WTC11 (cell line): ENCODE measurements around the gene RNASET2. TPM values are rescaled to one million over a fixed set of nuclear protein-coding genes. Genes with fewer than 3 reads are reported as not detected.
"Not testable (repeated sequence)": the region's sequence is repeated elsewhere in the genome, so short reads cannot be mapped to it uniquely, and the experiment has no call there.

ENCODE experiments used
- ATAC-seq: fragments of 200-7000 bp; cut with Tn5 transposase; 2 replicates; pipeline ENCODE4 v1.10.0; 2021; ENCODE audit warnings: mild to moderate bottlenecking, moderate library complexity
- CTCF ChIA-PET: fragments of 300-600 bp; sonication (Branson Sonifier 250); formaldehyde crosslinking; loops from one replicate; lab custom pipeline; 2021; ENCODE audit warnings: antibody characterized with exemption; lab: Charles Lee
- POLR2A ChIA-PET: fragments of 350-600 bp; sonication (Branson Sonifier 250); formaldehyde crosslinking; loops from one replicate; lab custom pipeline; 2021; ENCODE audit warnings: antibody characterized with exemption; lab: Charles Lee
- DNase-seq: peaks from one replicate; pipeline ENCODE4 v3.0.0; 2021; ENCODE audit warnings: low spot score
- H3K27ac Mint-ChIP-seq: 2 replicates; pipeline ENCODE4 v1.8.0; 2021; ENCODE audit warnings: mixed read lengths
- H3K27me3 Mint-ChIP-seq: 2 replicates; pipeline ENCODE4 v1.8.0; 2021; ENCODE audit warnings: low read depth, mild to moderate bottlenecking, moderate library complexity, mixed read lengths
- H3K36me3 Mint-ChIP-seq: 2 replicates; pipeline ENCODE4 v1.8.0; 2021; ENCODE audit warnings: mixed read lengths
- H3K4me1 Mint-ChIP-seq: 2 replicates; pipeline ENCODE4 v1.8.0; 2022; ENCODE audit warnings: mixed read lengths
- H3K4me3 Mint-ChIP-seq: 2 replicates; pipeline ENCODE4 v1.8.0; 2021; ENCODE audit warnings: mild to moderate bottlenecking, moderate library complexity, mixed read lengths
- H3K9me3 Mint-ChIP-seq: 2 replicates; pipeline ENCODE4 v1.8.0; 2021; ENCODE audit warnings: mixed read lengths
- ATF1 ChIP-seq: sonication (generic); formaldehyde crosslinking; IDR thresholded peaks from 2 replicates; pipeline ENCODE4 v1.8.1; 2023; ENCODE audit warnings: mild to moderate bottlenecking, moderate library complexity, missing genetic modification reagents
- ESRRA ChIP-seq: sonication (generic); formaldehyde crosslinking; IDR thresholded peaks from 2 replicates; pipeline ENCODE4 v1.8.1; 2022; ENCODE audit warnings: mild to moderate bottlenecking, missing genetic modification reagents, borderline replicate concordance
- FOXP1 ChIP-seq: sonication (generic); formaldehyde crosslinking; IDR thresholded peaks from 2 replicates; pipeline ENCODE4 v1.8.0; 2022; ENCODE audit warnings: missing genetic modification reagents, mild to moderate bottlenecking, moderate library complexity, borderline replicate concordance
- IRF2 ChIP-seq: sonication (generic); formaldehyde crosslinking; IDR thresholded peaks from 2 replicates; pipeline ENCODE4 v1.8.0; 2022; ENCODE audit warnings: low read depth, missing genetic modification reagents, borderline replicate concordance
- KAT7 ChIP-seq: sonication (generic); formaldehyde crosslinking; IDR thresholded peaks from 2 replicates; pipeline ENCODE4 v1.8.1; 2023; ENCODE audit warnings: missing genetic modification reagents, mild to moderate bottlenecking, borderline replicate concordance
- MYBL2 ChIP-seq: sonication (generic); formaldehyde crosslinking; IDR thresholded peaks from 2 replicates; pipeline ENCODE4 v1.8.1; 2023; ENCODE audit warnings: mild to moderate bottlenecking, moderate library complexity, missing genetic modification reagents
- NFYB ChIP-seq: sonication (generic); formaldehyde crosslinking; conservative IDR thresholded peaks from 2 replicates; pipeline ENCODE4 v1.8.0; 2022; ENCODE audit warnings: low read depth, missing genetic modification reagents
- RELA ChIP-seq: sonication (generic); formaldehyde crosslinking; IDR thresholded peaks from 2 replicates; pipeline ENCODE4 v1.8.1; 2022; ENCODE audit warnings: missing genetic modification reagents, mild to moderate bottlenecking, borderline replicate concordance
- SMAD3 ChIP-seq: sonication (generic); formaldehyde crosslinking; IDR thresholded peaks from 2 replicates; pipeline ENCODE4 v1.8.0; 2022; ENCODE audit warnings: missing genetic modification reagents, mild to moderate bottlenecking, borderline replicate concordance
- TEAD4 ChIP-seq: sonication (generic); formaldehyde crosslinking; IDR thresholded peaks from 2 replicates; pipeline ENCODE4 v1.8.0; 2022; ENCODE audit warnings: mild to moderate bottlenecking, missing genetic modification reagents
- TP53 ChIP-seq: sonication (generic); formaldehyde crosslinking; IDR thresholded peaks from 2 replicates; pipeline ENCODE4 v1.8.1; 2023; ENCODE audit warnings: mild to moderate bottlenecking, missing genetic modification reagents
- ZNF121 ChIP-seq: sonication (generic); formaldehyde crosslinking; IDR thresholded peaks from 2 replicates; pipeline ENCODE4 v1.8.0; 2023; ENCODE audit warnings: missing genetic modification reagents
- ZNF138 ChIP-seq: sonication (generic); formaldehyde crosslinking; conservative IDR thresholded peaks from 2 replicates; pipeline ENCODE4 v1.8.1; 2022; ENCODE audit warnings: mild to moderate bottlenecking, moderate library complexity, missing genetic modification reagents
- ZNF416 ChIP-seq: fragments of 250-450 bp; sonication (Bioruptor Pico); IDR thresholded peaks from 2 replicates; pipeline ENCODE4 v1.9.0; 2021; ENCODE audit warnings: mild to moderate bottlenecking, inconsistent platforms
- total RNA-seq: library from RNA; stranded (reverse); gene quantifications from 3 replicates; pipeline ENCODE4 v1.2.3, GENCODE V29; 2021
- TF ChIP-seq, protein P1 (sequence below): fragments of 250-450 bp; sonication (Bioruptor Pico); IDR thresholded peaks from 2 replicates; pipeline ENCODE4 v1.9.0; 2021; ENCODE audit warnings: mild to moderate bottlenecking
- TF ChIP-seq, protein P2 (sequence below): sonication (generic); formaldehyde crosslinking; IDR thresholded peaks from 2 replicates; pipeline ENCODE4 v1.8.1; 2022; ENCODE audit warnings: mild to moderate bottlenecking, moderate library complexity, missing genetic modification reagents
- TF ChIP-seq, protein P3 (sequence below): sonication (generic); formaldehyde crosslinking; IDR thresholded peaks from 2 replicates; pipeline ENCODE4 v1.8.1; 2023; ENCODE audit warnings: mild to moderate bottlenecking, moderate library complexity, missing genetic modification reagents
- TF ChIP-seq, protein P4 (sequence below): sonication (generic); formaldehyde crosslinking; IDR thresholded peaks from 2 replicates; pipeline ENCODE4 v1.8.1; 2023; ENCODE audit warnings: mild to moderate bottlenecking, missing genetic modification reagents
- TF ChIP-seq, protein P5 (sequence below): sonication (generic); formaldehyde crosslinking; IDR thresholded peaks from 2 replicates; pipeline ENCODE4 v1.8.1; 2022; ENCODE audit warnings: low read depth, mild to moderate bottlenecking, moderate library complexity, missing genetic modification reagents, borderline replicate concordance
- TF ChIP-seq, protein P6 (sequence below): sonication (generic); formaldehyde crosslinking; IDR thresholded peaks from 2 replicates; pipeline ENCODE4 v1.8.0; 2022; ENCODE audit warnings: mild to moderate bottlenecking, missing genetic modification reagents

Gene RNASET2
- total RNA-seq, 1 experiment from 2014 or later, result 35.6 TPM

DNA sequence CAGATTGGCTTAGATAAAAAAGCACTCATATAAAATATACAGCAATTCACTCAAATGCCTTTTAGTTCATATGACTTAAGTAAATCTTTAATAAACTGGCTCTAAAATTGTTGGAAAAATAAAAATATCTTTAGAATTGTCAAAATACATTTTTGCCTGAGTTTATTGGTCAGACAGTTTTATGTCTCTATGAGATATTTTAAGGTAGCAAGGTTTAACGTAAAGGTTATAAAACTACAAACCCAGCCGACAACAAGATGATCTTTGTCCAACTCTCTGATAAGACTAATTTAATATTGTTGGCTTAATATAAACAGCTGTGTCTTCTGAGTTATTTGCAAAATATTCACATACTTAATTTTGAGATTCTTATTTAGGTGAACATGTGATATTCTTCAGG, 39.5 kb downstream of the RNASET2 start (continued):
- TF ChIP-seq, protein P1, sequence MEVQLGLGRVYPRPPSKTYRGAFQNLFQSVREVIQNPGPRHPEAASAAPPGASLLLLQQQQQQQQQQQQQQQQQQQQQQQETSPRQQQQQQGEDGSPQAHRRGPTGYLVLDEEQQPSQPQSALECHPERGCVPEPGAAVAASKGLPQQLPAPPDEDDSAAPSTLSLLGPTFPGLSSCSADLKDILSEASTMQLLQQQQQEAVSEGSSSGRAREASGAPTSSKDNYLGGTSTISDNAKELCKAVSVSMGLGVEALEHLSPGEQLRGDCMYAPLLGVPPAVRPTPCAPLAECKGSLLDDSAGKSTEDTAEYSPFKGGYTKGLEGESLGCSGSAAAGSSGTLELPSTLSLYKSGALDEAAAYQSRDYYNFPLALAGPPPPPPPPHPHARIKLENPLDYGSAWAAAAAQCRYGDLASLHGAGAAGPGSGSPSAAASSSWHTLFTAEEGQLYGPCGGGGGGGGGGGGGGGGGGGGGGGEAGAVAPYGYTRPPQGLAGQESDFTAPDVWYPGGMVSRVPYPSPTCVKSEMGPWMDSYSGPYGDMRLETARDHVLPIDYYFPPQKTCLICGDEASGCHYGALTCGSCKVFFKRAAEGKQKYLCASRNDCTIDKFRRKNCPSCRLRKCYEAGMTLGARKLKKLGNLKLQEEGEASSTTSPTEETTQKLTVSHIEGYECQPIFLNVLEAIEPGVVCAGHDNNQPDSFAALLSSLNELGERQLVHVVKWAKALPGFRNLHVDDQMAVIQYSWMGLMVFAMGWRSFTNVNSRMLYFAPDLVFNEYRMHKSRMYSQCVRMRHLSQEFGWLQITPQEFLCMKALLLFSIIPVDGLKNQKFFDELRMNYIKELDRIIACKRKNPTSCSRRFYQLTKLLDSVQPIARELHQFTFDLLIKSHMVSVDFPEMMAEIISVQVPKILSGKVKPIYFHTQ (CRISPR knock-in tag), result no peak
- TF ChIP-seq, protein P2, sequence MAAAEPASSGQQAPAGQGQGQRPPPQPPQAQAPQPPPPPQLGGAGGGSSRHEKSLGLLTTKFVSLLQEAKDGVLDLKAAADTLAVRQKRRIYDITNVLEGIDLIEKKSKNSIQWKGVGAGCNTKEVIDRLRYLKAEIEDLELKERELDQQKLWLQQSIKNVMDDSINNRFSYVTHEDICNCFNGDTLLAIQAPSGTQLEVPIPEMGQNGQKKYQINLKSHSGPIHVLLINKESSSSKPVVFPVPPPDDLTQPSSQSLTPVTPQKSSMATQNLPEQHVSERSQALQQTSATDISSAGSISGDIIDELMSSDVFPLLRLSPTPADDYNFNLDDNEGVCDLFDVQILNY (CRISPR knock-in tag), result no peak
- TF ChIP-seq, protein P3, sequence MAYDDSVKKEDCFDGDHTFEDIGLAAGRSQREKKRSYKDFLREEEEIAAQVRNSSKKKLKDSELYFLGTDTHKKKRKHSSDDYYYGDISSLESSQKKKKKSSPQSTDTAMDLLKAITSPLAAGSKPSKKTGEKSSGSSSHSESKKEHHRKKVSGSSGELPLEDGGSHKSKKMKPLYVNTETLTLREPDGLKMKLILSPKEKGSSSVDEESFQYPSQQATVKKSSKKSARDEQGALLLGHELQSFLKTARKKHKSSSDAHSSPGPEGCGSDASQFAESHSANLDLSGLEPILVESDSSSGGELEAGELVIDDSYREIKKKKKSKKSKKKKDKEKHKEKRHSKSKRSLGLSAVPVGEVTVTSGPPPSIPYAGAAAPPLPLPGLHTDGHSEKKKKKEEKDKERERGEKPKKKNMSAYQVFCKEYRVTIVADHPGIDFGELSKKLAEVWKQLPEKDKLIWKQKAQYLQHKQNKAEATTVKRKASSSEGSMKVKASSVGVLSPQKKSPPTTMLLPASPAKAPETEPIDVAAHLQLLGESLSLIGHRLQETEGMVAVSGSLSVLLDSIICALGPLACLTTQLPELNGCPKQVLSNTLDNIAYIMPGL (CRISPR knock-in tag), result no peak

DNA sequence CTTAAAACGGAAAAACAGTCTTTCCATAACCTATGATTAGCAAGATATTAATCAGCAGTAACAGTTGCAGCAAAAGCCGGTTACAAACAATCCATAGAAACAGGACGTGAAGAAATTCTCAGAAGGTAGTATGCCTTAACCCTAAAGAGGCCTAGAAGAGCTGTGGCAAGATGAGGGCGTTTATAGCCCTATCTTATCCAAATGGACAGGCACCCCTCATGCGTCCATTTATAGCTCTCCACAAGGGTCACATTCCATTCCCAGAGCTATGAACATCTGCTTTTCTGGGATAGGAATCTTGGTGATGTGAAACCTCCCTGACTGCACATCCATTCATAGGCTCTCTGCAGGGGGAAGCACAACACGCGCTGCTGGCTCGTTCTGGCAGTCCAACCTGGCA, 40.9 kb downstream of the RNASET2 start:
- DNase-seq, H3K27ac Mint-ChIP-seq, POLR2A ChIA-PET, ATAC-seq, H3K4me1 Mint-ChIP-seq, H3K9me3 Mint-ChIP-seq, H3K36me3 Mint-ChIP-seq, H3K4me3 Mint-ChIP-seq, H3K27me3 Mint-ChIP-seq: not testable (repeated sequence)
- CTCF ChIA-PET, result interaction anchor here (1.3 kb wide), 1 partner anchor 62 kb away, joined by 3 read pairs; no protein-coding TSS in a partner anchor

DNA sequence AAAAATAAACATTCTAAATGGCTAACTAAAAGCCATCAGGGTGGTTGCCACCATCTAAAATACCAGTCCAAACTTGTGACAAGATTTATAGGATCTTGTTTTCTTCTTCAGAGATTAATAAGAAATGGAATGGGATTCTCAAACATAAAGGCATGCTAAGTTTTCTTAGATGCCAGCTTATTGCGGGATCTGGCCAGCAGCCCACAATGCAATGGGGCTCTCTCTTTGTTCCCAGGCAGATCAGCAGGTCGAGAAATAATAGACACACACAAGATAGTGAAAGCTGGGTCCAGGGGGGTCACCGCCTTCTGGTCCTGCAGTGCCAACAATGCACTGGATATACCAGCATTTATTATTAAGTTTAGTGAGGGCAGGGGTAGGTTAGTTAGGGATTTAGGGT, 41.4 kb downstream of the RNASET2 start:
- H3K4me3 Mint-ChIP-seq, H3K36me3 Mint-ChIP-seq, CTCF ChIA-PET, ATAC-seq, H3K9me3 Mint-ChIP-seq, POLR2A ChIA-PET, H3K4me1 Mint-ChIP-seq, H3K27ac Mint-ChIP-seq, DNase-seq, H3K27me3 Mint-ChIP-seq: not testable (repeated sequence)

DNA sequence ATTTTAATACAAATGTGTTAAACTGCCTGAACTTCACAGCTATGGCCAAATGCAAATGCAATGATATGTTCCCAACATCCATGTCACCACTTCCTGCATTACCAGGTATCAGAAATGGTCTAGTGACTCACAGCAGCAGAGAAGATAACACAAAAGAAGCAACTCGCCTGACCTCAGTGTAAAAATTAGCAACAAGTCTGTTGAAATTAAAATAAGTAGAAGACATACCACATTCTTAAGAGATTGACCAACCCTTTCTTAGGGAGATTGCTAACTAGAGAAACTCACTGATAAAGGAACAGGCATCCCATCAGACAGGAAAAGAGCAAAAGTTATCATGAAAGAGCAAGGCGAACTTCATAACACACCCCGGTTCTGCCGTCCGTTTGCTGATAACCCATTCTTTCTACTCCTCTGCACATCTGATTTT, 45.1 kb downstream of the RNASET2 start:
- ATAC-seq (no peak), DNase-seq (no peak)
- ChIA-PET POLR2A (no interaction called here), CTCF (no interaction called here)
- Mint-ChIP-seq H3K4me1 (peaks cover 5% of the 10 kb centered on the region; the same call in 1 of the 2 replicates), H3K36me3 (no peaks in the 10 kb centered on the region), H3K27ac (no peak overlapping the region), H3K27me3 (no peaks in the 10 kb centered on the region), H3K4me3 (no peak overlapping the region), H3K9me3 (peaks cover 19% of the 10 kb centered on the region)
- TF ChIP-seq, protein P4, sequence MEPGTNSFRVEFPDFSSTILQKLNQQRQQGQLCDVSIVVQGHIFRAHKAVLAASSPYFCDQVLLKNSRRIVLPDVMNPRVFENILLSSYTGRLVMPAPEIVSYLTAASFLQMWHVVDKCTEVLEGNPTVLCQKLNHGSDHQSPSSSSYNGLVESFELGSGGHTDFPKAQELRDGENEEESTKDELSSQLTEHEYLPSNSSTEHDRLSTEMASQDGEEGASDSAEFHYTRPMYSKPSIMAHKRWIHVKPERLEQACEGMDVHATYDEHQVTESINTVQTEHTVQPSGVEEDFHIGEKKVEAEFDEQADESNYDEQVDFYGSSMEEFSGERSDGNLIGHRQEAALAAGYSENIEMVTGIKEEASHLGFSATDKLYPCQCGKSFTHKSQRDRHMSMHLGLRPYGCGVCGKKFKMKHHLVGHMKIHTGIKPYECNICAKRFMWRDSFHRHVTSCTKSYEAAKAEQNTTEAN (CRISPR knock-in tag), result no peak
- TF ChIP-seq, protein P5, sequence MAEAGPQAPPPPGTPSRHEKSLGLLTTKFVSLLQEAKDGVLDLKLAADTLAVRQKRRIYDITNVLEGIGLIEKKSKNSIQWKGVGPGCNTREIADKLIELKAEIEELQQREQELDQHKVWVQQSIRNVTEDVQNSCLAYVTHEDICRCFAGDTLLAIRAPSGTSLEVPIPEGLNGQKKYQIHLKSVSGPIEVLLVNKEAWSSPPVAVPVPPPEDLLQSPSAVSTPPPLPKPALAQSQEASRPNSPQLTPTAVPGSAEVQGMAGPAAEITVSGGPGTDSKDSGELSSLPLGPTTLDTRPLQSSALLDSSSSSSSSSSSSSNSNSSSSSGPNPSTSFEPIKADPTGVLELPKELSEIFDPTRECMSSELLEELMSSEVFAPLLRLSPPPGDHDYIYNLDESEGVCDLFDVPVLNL (CRISPR knock-in tag), result no peak
- TF ChIP-seq ZNF138 (no peak), TP53 (CRISPR knock-in tag) (no peak), ZNF416 (CRISPR knock-in tag) (no peak), ATF1 (CRISPR knock-in tag) (no peak), RELA (CRISPR knock-in tag) (no peak), SMAD3 (CRISPR knock-in tag) (no peak), IRF2 (CRISPR knock-in tag) (no peak), ZNF121 (CRISPR knock-in tag) (no peak), ESRRA (CRISPR knock-in tag) (no peak), NFYB (CRISPR knock-in tag) (no peak), TEAD4 (CRISPR knock-in tag) (no peak), MYBL2 (CRISPR knock-in tag) (no peak), KAT7 (no peak), FOXP1 (CRISPR knock-in tag) (no peak)
- TF ChIP-seq, protein P6, sequence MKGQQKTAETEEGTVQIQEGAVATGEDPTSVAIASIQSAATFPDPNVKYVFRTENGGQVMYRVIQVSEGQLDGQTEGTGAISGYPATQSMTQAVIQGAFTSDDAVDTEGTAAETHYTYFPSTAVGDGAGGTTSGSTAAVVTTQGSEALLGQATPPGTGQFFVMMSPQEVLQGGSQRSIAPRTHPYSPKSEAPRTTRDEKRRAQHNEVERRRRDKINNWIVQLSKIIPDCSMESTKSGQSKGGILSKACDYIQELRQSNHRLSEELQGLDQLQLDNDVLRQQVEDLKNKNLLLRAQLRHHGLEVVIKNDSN, result no peak
